NB4 (cell line): ENCODE data around the gene MAGI2.

Experiments
- MYC ChIP-seq: IDR thresholded peaks from 2 replicates; pipeline ENCODE4 v1.6.1; 2011; ENCODE audit warnings: low read depth, low read length
- POLR2A ChIP-seq: IDR thresholded peaks from 2 replicates; pipeline ENCODE4 v1.6.1; 2011; ENCODE audit warnings: mild to moderate bottlenecking; ENCODE audit not compliant: insufficient read length; ENCODE audit errors: extremely low read depth
- TF ChIP-seq, protein P1 (sequence below): IDR thresholded peaks from one replicate; pipeline ENCODE4 v1.5.1; 2012; ENCODE audit warnings: low read depth, low read length
- TF ChIP-seq, protein P2 (sequence below): IDR thresholded peaks from 2 replicates; pipeline ENCODE4 v1.6.1; 2011; ENCODE audit warnings: low read depth, low read length

DNA sequence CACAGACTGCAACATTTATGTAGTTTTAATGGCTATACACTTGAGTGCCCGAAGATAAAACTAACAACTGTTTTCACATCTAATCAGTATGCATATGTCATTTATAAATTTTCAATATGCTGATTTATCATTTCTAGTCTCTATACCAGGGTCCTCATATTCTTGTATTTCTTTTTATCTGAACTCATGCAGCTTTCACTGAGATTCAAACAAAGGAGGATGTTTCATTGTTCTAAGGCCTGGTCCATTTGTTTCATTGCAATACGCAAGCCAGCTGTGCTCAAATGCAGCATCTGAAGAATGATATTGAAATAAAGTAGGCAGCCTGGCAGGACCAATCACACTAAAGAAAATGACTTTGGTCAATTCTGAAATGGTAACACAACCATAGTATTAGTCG, 31.7 kb downstream of the MAGI2 start:
- TF ChIP-seq, protein P1, sequence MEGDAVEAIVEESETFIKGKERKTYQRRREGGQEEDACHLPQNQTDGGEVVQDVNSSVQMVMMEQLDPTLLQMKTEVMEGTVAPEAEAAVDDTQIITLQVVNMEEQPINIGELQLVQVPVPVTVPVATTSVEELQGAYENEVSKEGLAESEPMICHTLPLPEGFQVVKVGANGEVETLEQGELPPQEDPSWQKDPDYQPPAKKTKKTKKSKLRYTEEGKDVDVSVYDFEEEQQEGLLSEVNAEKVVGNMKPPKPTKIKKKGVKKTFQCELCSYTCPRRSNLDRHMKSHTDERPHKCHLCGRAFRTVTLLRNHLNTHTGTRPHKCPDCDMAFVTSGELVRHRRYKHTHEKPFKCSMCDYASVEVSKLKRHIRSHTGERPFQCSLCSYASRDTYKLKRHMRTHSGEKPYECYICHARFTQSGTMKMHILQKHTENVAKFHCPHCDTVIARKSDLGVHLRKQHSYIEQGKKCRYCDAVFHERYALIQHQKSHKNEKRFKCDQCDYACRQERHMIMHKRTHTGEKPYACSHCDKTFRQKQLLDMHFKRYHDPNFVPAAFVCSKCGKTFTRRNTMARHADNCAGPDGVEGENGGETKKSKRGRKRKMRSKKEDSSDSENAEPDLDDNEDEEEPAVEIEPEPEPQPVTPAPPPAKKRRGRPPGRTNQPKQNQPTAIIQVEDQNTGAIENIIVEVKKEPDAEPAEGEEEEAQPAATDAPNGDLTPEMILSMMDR = no peak
- TF ChIP-seq POLR2A (no peak), MYC (no peak)
- TF ChIP-seq, protein P2, sequence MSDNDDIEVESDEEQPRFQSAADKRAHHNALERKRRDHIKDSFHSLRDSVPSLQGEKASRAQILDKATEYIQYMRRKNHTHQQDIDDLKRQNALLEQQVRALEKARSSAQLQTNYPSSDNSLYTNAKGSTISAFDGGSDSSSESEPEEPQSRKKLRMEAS = no peak
